Left lung (tissue), 10 donors: ENCODE measurements around the gene ZIC4. TPM values are rescaled to one million over a fixed set of nuclear protein-coding genes. Genes with fewer than 3 reads are reported as not detected.

Experiments used
- ATAC-seq: fragments of 200-7000 bp; cut with Tn5 transposase; one replicate; pipeline ENCODE4 v1.9.1; 2020; ENCODE audit warnings: moderate library complexity
- DNase-seq, 4 donors: peaks; one replicate each; pipeline ENCODE4 v3.0.0-alpha.2; 2013 to 2020
- H3K27ac ChIP-seq, 2 donors: fragments of 200-600 bp; sonication (generic) in 1 of 2; one replicate each; pipeline versions ENCODE4 v1.5.0 to v1.8.0; 2020 to 2021
- H3K27me3 ChIP-seq, 2 donors: fragments of 200-600 bp; sonication (generic) in 1 of 2; one replicate each; pipeline versions ENCODE4 v1.5.0 to v1.8.0; 2020 to 2021
- H3K36me3 ChIP-seq, 2 donors: fragments of 200-600 bp; sonication (generic) in 1 of 2; one replicate each; pipeline versions ENCODE4 v1.5.0 to v1.8.0; 2020 to 2021
- H3K4me1 ChIP-seq, 2 donors: fragments of 200-600 bp; one replicate each; pipeline ENCODE4 v1.8.0; 2021
- H3K4me3 ChIP-seq, 2 donors: fragments of 200-600 bp; sonication (generic) in 1 of 2; one replicate each; pipeline versions ENCODE4 v1.5.0 to v1.8.0; 2020 to 2021; ENCODE audit warnings: mild to moderate bottlenecking in 1 of 2
- H3K9me3 ChIP-seq, 2 donors: fragments of 200-600 bp; sonication (generic) in 1 of 2; one replicate each; pipeline versions ENCODE4 v1.5.0 to v1.8.0; 2020 to 2021
- CTCF ChIP-seq, 2 donors: fragments of 200-600 bp; sonication (generic) in 1 of 2; IDR thresholded peaks; one replicate each; pipeline versions ENCODE4 v1.5.0 to v1.8.0; 2021; ENCODE audit warnings: antibody characterized with exemption in 2 of 2
- intact Hi-C, 2 donors: fragments of 100-400 bp; cut with DNase I; formaldehyde crosslinking; loops; one replicate each; pipeline versions ENCODE4 v1.11.2 to v1.14.2; 2022
- polyA plus RNA-seq, 6 donors: library from polyadenylated mRNA; unstranded; fragments of 120-200 nt; gene quantifications; one replicate each; pipeline ENCODE4 v1.2.1, GENCODE V29; 2013; ENCODE audit not compliant: insufficient read length in 6 of 6
- total RNA-seq, 2 donors: library from RNA; stranded (reverse); fragmentation: NEBNext Ultra II Directional; extraction: Animal tissue kit (Norgen Biotek cat#: 25700); gene quantifications; one replicate each; pipeline ENCODE4 v1.2.1, GENCODE V29; 2021
- donor health status: DM: no; HTN: yes; CAD: no.
- donor health status: DM: no; HTN: no; CAD: no.

ZIC4 gene
- total and polyA plus RNA-seq, 8 donors, result not detected

- peaks cover 17 to 52% of the 10 kb centered on the region in 2 donors for H3K27me3 ChIP-seq
Measured at GRCh38 chr3:147348976-147349375, 57.4 kb downstream of the ZIC4 start.

GRCh38 chr3:147343926-147344325 is 62.4 kb downstream of the ZIC4 start:
- Histone ChIP-seq H3K36me3 (no peaks in the 10 kb centered on the region), H3K9me3 (no peaks in the 10 kb centered on the region), H3K4me3 (no peak overlapping the region), H3K4me1 (no peaks in the 10 kb centered on the region), H3K27me3 (peaks cover 0 to 16% of the 10 kb centered on the region in 2 donors), H3K27ac (no peak overlapping the region)
- no peak for DNase-seq
- intact Hi-C loops, result no loop called here
- no peak for TF ChIP-seq CTCF (IDR thresholded peaks at IDR 0.05)
- ATAC-seq, result no peak

More at GRCh38 chr3:147348976-147349375, 57.4 kb downstream of the ZIC4 start:
- H3K4me3 ChIP-seq, result no peak overlapping the region
- DNase-seq, result no peak
- TF ChIP-seq CTCF (IDR thresholded peaks at IDR 0.05), result no peak
- no peak for ATAC-seq
- H3K4me1 ChIP-seq, result no peaks in the 10 kb centered on the region
- H3K36me3 ChIP-seq, result no peaks in the 10 kb centered on the region
- no peaks in the 10 kb centered on the region for H3K9me3 ChIP-seq
- H3K27ac ChIP-seq, result no peak overlapping the region
- intact Hi-C loops, result no loop called here

- Histone ChIP-seq H3K4me1 (no peaks in the 10 kb centered on the region), H3K27me3 (peaks cover 0 to under 1% of the 10 kb centered on the region in 2 donors), H3K4me3 (no peak overlapping the region), H3K9me3 (no peaks in the 10 kb centered on the region), H3K36me3 (no peaks in the 10 kb centered on the region), H3K27ac (no peak overlapping the region)
- no peak for TF ChIP-seq CTCF (IDR thresholded peaks at IDR 0.05)
- no peak for DNase-seq
- no peak for ATAC-seq
- intact Hi-C loops, result no loop called here
Measured at GRCh38 chr3:147341727-147342126, 64.6 kb downstream of the ZIC4 start.

GRCh38 chr3:147336543-147337278 is 69.6 kb downstream of the ZIC4 start:
- no peaks in the 10 kb centered on the region for H3K36me3 ChIP-seq
- DNase-seq, result no peak
- intact Hi-C loops, result no loop called here
- H3K4me1 ChIP-seq, result no peaks in the 10 kb centered on the region
- no peak for TF ChIP-seq CTCF (IDR thresholded peaks at IDR 0.05)
- no peaks in the 10 kb centered on the region for H3K9me3 ChIP-seq
- H3K27ac ChIP-seq, result no peak overlapping the region
- no peaks in the 10 kb centered on the region for H3K27me3 ChIP-seq
- no peak for ATAC-seq
- H3K4me3 ChIP-seq, result no peak overlapping the region

Other genes starting within 250 kb of the ZIC4 start
- under 1 TPM in 1 of 2 donors, not detected in 1; 0.55 TPM for gene ZIC1, start 2.8 kb upstream of the ZIC4 start, total RNA-seq
- gene ZIC1, start 2.8 kb upstream of the ZIC4 start, polyA plus RNA-seq, result under 1 TPM in 1 of 6 donors, not detected in 5; 0.03 TPM